GM21390 (cell line): Measurements from ENCODE around the gene PCYOX1L.

ENCODE experiments used
- ATAC-seq: cut with Tn5 transposase; IDR thresholded peaks from one replicate; pipeline ENCODE4 v1.9.1; 2021; ENCODE audit not compliant: unreplicated experiment

Gene PCYOX1L

GRCh38 chr5:149367249-149367971, 9.6 kb downstream of the PCYOX1L start:
- ATAC-seq: peak; percentile 71

GRCh38 chr5:149367972-149368645, 10.3 kb downstream of the PCYOX1L start:
- ATAC-seq: no peak

DNA sequence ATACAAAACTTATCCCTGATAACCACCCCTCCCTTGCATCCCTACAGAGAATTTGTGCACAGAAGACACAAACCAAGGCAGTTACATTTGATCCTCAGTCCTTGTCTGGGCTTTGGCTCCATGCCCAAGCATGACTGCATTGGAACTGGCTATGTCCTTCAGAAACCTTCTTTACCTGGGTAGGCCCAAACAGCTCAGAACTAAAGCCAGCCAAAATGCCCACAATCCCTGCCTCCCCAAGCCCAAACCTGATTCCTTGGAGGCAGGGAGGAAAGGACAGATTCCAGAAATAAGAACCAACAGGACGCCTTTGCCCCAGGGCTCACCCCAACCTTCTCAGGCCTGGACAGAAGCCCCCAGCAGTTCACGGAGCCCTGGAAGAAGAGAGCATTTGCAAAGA, 13.0 kb downstream of the PCYOX1L start:
- ATAC-seq: no peak

- peak; percentile 84 for ATAC-seq
Measured at GRCh38 chr5:149371296-149371962, 13.6 kb downstream of the PCYOX1L start.

DNA sequence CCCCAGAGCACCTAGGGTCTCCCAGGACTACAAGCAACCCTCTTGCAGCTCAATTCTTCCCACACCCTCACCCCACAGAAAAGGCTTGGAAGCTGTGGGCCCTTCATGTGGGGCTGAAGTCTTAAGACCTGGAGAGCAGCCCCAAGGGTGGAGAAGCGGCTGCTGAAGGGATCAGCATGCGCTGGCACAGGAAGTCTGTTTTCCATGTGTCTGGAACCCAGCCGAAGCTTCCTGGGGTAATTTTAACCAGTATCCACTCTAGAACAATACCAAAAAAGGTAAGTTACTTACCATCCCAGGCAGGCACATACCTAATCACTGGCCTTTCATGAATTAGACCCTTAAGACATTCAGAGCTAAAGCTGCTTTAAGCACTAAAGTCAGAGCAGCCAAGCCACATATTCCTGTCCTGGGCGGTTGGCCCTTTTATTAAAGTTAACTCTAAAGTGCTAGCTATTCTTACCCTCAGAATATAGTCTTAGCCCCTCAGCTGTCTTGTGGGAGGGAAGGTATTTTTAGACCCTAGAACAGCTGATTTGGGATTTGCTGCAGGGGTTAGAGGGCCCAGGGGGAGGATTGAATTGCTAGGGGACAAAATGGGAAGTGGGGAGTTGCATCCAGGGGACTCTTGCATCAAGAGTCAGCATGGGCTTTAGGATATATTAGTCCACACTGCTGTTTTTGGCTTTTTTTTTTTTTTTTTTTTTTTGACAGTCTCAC, 14.4 kb downstream of the PCYOX1L start:
- no peak for ATAC-seq

- no peak for ATAC-seq
Measured at GRCh38 chr5:149372932-149373331, 15.1 kb downstream of the PCYOX1L start.

DNA sequence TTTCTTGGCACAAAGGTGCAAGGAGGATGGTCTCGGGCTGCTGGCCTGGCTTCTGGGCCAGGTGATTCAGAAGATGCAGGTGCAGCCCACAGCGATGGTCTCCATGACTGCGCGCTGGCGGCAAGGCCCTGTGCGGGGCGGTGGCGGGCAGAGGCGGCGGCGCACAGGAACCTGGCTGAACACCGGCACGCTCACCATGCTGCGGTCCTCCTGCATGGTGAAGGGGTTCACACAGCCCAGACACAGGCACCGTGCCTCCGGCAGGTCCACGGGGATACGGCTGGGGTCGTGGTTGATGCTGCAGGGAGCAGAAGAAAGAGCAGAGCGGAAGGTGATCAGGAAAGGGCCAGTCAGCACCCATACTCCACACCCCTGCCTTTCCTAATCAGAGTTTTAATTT, 16.5 kb downstream of the PCYOX1L start:
- ATAC-seq: no peak

DNA sequence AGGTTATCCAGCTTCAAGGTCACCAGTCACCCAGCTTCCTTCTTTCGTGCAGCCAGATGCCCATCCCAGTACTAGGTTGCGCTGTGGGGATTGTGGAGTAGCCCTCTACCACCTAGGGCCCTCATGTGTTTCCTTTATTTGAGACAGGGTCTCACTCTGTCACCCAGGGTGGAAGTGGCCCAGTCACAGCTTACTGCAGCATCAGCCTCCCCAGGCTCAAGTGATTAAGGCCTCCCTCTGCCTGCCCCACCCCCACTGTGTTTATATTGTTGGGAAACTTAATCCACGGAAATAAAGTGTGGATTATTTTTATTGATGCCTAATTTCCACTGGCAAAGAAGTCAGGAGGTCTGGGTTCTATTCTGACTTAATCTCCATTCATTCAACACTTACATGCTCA, 17.0 kb downstream of the PCYOX1L start:
- ATAC-seq: no peak

DNA sequence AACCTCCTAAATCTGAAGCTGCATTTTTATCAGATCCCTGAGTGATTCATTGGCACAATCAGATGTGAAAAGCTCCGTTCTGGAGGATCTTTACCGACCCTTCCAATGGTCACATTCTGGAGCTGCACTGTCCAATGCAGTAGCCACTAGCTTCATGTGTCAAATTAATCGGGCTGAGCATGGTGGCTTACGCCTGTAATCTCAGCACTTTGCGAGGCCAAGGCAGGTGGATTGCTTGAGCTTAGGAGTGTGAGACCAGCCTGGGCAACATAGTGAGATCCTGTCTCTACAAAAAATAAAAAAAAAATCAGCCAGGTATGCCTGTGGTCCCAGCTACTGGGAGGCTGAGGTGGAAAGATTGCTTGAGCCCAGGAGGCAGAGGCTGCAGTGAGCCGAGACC, 17.6 kb downstream of the PCYOX1L start:
- no peak for ATAC-seq

DNA sequence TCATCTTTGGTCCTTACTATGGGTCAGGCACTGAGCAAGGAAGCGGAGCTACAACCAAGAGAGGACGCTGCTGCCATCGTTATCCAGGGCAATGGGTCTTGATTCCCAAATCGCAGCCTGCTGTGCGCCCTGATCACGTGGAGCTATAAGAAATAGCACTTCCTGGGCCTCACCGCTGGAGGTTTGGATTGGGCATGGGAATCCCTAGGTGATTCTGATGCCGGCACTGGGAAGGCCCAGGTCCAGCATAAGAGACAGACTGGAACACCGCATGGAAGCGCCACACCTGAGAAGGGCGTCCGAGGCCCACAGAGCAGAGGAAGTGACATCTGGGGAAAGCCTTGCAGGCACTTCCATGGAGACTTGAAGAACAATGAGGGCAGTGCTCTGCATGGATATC, 18.3 kb downstream of the PCYOX1L start:
- no peak for ATAC-seq

DNA sequence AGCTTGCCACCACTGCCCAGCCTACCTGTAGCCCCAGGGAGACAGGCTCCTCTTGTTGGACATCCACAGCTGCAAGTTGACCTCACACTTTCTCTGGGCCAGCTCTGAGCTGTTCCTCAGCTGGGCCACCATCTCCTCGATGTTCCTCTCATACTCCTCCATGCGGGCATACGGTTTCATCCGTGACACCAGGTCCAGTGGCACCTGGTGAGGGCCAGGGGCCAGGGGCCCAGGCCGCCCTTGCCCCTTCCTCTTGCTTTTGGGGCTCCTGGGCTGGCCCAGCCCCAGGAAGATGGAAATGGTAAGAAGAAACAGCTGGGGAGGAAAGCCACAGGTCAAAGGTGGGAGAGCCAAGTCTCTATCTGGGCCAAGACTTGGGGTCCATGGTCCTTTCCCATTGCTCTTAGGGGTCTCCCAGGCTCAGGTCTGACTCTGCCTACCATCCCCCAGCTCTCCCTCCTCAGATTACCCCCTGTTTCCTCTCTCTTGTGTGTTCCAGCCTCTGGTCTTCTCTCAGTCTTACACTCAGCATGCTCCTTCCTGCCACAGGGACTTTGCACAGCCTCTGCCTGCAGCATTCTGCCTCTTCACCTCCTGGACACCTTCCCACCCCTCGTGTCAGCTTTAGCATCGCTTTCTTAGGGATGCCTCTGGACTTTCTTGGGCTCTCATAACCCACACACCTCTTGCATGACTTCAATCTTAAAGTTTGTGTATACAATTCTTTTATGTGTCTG, 19.0 kb downstream of the PCYOX1L start:
- ATAC-seq: no peak

DNA sequence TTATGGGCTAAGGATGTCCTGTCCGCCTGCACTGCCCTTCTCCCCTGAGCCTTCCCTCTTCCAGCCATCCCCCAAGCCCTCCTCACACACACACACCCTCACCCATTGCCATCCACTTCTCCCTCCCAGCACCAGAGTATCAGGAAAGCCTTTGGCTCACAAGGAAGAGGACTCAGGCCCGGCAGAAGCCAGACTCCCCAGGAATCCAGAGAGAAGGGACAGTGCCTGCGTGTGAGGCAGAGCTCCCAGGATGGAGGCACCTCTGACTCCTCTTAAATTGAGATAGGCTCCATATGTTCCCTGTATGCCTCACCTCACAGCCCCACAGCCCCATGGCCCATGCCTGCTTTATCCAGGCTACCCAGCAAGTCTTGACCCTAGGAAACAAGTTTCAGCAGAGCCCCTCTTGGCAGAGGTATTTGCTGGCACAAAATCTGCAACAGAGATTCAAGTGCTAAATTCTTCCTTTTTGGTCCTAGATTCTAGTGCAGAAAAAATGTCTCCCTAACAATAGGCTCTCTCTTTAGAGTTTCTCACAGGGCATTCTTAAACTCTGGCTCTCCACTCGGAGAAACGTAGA, 20.5 kb downstream of the PCYOX1L start:
- no peak for ATAC-seq

DNA sequence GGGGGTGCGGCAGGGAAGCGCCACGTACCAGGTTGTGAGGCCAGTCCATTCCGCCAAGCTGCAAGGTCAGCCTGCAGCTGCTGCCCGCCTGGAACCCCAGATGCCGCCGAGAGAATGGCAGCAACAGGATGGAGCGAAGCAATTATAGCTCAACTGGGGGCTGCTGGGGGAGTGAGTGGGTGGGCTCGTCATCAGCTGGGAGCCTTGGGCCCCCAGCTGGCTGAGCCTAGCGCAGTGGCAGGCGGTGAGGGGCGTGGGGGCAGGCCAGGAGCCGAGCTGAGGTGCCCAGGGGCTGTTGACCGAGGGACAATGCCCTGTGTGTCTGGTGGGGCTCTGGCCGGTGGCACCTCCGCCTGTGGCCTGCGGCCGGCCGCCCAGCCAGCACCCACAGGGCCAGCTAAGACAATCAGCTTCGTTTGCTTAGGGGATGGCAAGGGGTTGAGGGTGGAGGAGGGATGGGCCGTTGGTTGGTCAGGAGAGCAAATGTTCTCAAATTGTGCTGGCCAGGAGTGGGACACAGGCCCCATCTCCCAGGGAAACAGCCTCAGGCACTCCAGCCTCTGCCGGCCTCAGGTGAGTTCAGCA, 21.4 kb downstream of the PCYOX1L start, which contains the start of gene IL17B:
TSS of gene IL17B (minus strand) at position 116 of the 585 bp plus-strand sequence. CDS start at position 49, 67 bp downstream.
- ATAC-seq: no peak

DNA sequence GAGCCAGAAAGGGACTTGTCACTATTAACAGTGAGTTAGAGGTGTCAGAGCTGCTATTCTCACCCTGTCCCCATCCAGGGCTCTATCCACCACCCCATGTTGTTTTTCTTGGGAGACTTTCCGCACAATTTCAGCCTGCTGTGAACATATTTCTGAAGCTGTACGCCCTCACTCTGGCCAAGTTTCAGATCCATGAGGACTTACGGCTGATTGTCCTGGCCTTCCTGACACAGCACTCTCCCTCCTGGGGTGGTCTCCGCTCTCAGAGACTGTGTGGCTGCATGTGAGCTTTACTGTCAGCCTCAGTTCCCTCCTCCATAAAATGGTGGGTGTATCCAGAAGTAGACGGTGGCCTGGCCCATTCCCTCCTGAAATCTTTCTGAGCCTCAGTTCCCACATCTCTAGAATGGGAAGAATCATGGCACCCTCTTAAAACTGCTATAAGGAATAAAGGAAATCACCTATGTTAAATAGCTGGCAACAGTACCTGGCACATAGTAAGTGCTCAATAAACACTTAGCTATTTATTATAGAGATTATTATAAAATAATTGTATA, 22.1 kb downstream of the PCYOX1L start:
- no peak for ATAC-seq

GRCh38 chr5:149380466-149381121, 22.7 kb downstream of the PCYOX1L start:
- ATAC-seq: no peak

DNA sequence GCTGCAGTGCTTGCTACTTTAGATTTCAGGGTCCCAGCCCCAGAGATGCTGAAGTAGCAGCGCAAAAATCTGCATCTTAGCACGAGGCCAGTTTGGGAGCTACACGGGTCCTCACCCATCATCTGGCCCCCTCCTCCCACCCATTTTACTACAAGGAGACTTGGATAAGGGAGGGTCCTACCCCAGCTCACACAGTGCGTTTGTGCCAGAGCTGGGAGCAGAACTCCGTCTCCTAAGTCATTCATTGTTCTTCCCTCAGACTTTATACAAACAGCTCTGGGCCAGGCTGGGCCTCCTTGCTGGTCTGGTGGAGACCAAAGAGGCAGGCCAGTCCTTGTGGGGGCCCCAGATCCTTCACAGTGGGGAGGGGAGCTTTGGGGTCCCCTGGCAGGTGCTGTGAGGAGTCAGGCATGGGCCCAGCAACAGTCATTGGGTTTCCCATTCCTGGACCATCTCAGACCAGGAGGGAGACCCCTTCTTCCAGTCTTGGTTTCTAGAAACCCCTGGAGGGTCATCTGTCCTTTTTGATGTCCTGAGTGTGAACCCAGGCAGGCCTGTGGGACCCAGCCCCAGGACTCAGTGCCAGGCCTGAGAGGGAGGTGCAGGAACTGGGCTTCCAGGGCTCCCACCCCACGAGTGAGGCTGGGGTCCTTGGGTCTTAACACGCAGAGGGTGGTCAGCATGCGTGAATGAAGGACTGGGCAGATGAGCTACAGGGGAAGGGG, 23.6 kb downstream of the PCYOX1L start:
- peak; percentile 34 for ATAC-seq

DNA sequence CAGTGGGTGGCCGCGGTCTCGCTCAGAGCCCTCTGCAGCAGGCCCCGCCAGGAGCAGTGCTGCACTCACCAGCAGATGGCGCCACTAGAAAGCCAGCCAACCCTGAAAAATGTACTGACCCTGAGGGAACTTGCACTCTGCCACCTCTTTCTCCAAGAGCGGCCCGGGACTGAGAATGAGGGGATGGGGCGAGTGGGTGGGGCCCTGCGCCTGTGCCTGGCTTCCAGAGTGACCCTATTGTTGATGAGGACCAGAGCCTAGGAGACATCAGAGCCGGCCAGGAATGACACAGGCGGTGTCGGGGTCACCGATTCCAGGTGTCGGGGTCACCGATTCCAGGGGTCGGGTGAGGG, 24.1 kb downstream of the PCYOX1L start:
- ATAC-seq: peak; percentile 86

GRCh38 chr5:149382517-149383220, 24.8 kb downstream of the PCYOX1L start:
- no peak for ATAC-seq
